Mammary epithelial cell (primary cell): ENCODE measurements around the gene ADCY6.

Experiments used
- CTCF ChIP-seq, 2 donors: IDR thresholded peaks in 1 of 2; conservative IDR thresholded peaks in 1 of 2; 2 replicates each; pipeline ENCODE4 v1.5.1; 2011 to 2012; ENCODE audit warnings: inconsistent platforms in 2 of 2, low read length in 2 of 2, mild to moderate bottlenecking in 2 of 2, control low read depth in 1 of 2, low read depth in 1 of 2; ENCODE audit not compliant: insufficient read depth in 1 of 2; ENCODE audit errors: extremely low read depth in 1 of 2
- EZH2 ChIP-seq: IDR thresholded peaks from 2 replicates; pipeline ENCODE4 v1.6.1; 2012; ENCODE audit warnings: low read length, inconsistent platforms, borderline replicate concordance

- no peak for TF ChIP-seq CTCF (conservative IDR thresholded peaks at IDR 0.05 in 1 of 2, IDR thresholded peaks at IDR 0.05 in 1 of 2; ENCODE audit: extremely low read depth in 1 of 2, insufficient read depth in 1 of 2, low read depth in 1 of 2, low read length in 2 of 2)
- TF ChIP-seq EZH2, result no peak
These were observed 13.6 kb downstream of the ADCY6 start for GRCh38 chr12:48775299-48775698.
